ENCODE data around the gene DMRT1.

Gene DMRT1

GRCh38 chr9:922171-922570, 80.7 kb downstream of the DMRT1 start:
- DNase-seq (ENCODE audit: low read depth in 2 of 2), result no peak

GRCh38 chr9:922731-923130, 81.2 kb downstream of the DMRT1 start:
- DNase-seq (ENCODE audit: low read depth in 2 of 2), result no peak

- DNase-seq (ENCODE audit: low read depth in 2 of 2), result no peak
Measured at GRCh38 chr9:926976-927375, 85.5 kb downstream of the DMRT1 start.

- DNase-seq (ENCODE audit: low read depth in 2 of 2), result no peak
Measured at GRCh38 chr9:928363-929042, 87.0 kb downstream of the DMRT1 start.

- no peak for DNase-seq (ENCODE audit: low read depth in 2 of 2)
Measured at GRCh38 chr9:929719-930118, 88.2 kb downstream of the DMRT1 start.

GRCh38 chr9:933356-933755, 91.9 kb downstream of the DMRT1 start:
- DNase-seq (ENCODE audit: low read depth in 2 of 2), result no peak

GRCh38 chr9:935348-935965, 94.0 kb downstream of the DMRT1 start:
- no peak for DNase-seq (ENCODE audit: low read depth in 2 of 2)

GRCh38 chr9:942805-943580, 101.5 kb downstream of the DMRT1 start:
- no peak for DNase-seq (ENCODE audit: low read depth in 2 of 2)

GRCh38 chr9:947985-948384, 106.5 kb downstream of the DMRT1 start:
- DNase-seq (ENCODE audit: low read depth in 2 of 2), result no peak

GRCh38 chr9:948497-948896, 107.0 kb downstream of the DMRT1 start:
- DNase-seq (ENCODE audit: low read depth in 2 of 2), result no peak

- DNase-seq (ENCODE audit: low read depth in 2 of 2), result no peak
Measured at GRCh38 chr9:950139-950538, 108.6 kb downstream of the DMRT1 start.

- no peak for DNase-seq (ENCODE audit: low read depth in 2 of 2)
Measured at GRCh38 chr9:952546-952945, 111.0 kb downstream of the DMRT1 start.

- DNase-seq (ENCODE audit: low read depth in 2 of 2), result no peak
Measured at GRCh38 chr9:959105-959504, 117.6 kb downstream of the DMRT1 start.

- no peak for DNase-seq (ENCODE audit: low read depth in 2 of 2)
Measured at GRCh38 chr9:959914-960313, 118.4 kb downstream of the DMRT1 start.

- no peak for DNase-seq (ENCODE audit: low read depth in 2 of 2)
Measured at GRCh38 chr9:962023-962422, 120.5 kb downstream of the DMRT1 start.

- no peak for DNase-seq (ENCODE audit: low read depth in 2 of 2)
Measured at GRCh38 chr9:965497-965896, 124.0 kb downstream of the DMRT1 start.

- DNase-seq (ENCODE audit: low read depth in 2 of 2), result no peak
Measured at GRCh38 chr9:966870-967269, 125.4 kb downstream of the DMRT1 start.

GRCh38 chr9:967436-967835, 125.9 kb downstream of the DMRT1 start:
- DNase-seq (ENCODE audit: low read depth in 2 of 2), result no peak

- DNase-seq (ENCODE audit: low read depth in 2 of 2), result no peak
Measured at GRCh38 chr9:967903-968641, 126.6 kb downstream of the DMRT1 start.

GRCh38 chr9:969310-970150, 128.0 kb downstream of the DMRT1 start:
- no peak for DNase-seq (ENCODE audit: low read depth in 2 of 2)

Data from stimulated activated CD4-positive, alpha-beta T cell treated with anti-CD3 and anti-CD28 coated beads, Interleukin-1b, Interleukin-23, amount 100 ng/mL, for 4 hours (primary cell).